Body of pancreas (tissue), 4 donors: Measurements from ENCODE around the gene ITGA4. TPM values are rescaled to one million over a fixed set of nuclear protein-coding genes. Genes with fewer than 3 reads are reported as not detected.

Experiments used
- ATAC-seq: fragments of 150-250 bp; one replicate; pipeline ENCODE4 v1.9.1; 2016
- DNase-seq, 4 donors: peaks; one replicate each; pipeline ENCODE4 v3.0.0-alpha.2; 2019
- H3K27ac ChIP-seq, 4 donors: fragments of 200-600 bp; sonication (generic); 1 replicate in 3 of 4; 2 replicates in 1 of 4; pipeline versions ENCODE4 v1.5.1 to v1.6.1; 2016 to 2019; ENCODE audit warnings: mild to moderate bottlenecking in 1 of 4, mixed read lengths in 1 of 4, moderate library complexity in 1 of 4
- H3K27me3 ChIP-seq, 2 donors: fragments of 200-600 bp; sonication (generic); one replicate each; pipeline ENCODE4 v1.6.0; 2016; ENCODE audit warnings: mild to moderate bottlenecking in 1 of 2
- H3K36me3 ChIP-seq, 2 donors: fragments of 200-600 bp; sonication (generic); replicated peaks in 1 of 2; 2 replicates each; pipeline ENCODE4 v1.5.1; 2016; ENCODE audit warnings: low read depth in 2 of 2; ENCODE audit not compliant: insufficient read depth in 1 of 2
- H3K4me1 ChIP-seq: fragments of 200-600 bp; sonication (generic); one replicate; pipeline ENCODE4 v1.6.0; 2016
- H3K4me3 ChIP-seq, 2 donors: fragments of 200-600 bp; sonication (generic); 1 replicate in 1 of 2; 2 replicates in 1 of 2; pipeline ENCODE4 v1.5.1; 2016 to 2019
- H3K9me3 ChIP-seq, 3 donors: fragments of 200-600 bp; sonication (generic); 1 replicate in 2 of 3; 2 replicates in 1 of 3; pipeline ENCODE4 v1.5.1; 2016
- CTCF ChIP-seq, 7 experiments: fragments of 450-650 bp in 4 of 7; fragments of 200-600 bp in 3 of 7; sonication (generic) in 3 of 7; IDR thresholded peaks; one replicate each; pipeline ENCODE4 v1.5.1; 2016 to 2019; ENCODE audit warnings: antibody characterized with exemption in 7 of 7
- POLR2A ChIP-seq, 3 donors: fragments of 450-650 bp; IDR thresholded peaks; one replicate each; pipeline ENCODE4 v1.6.1; 2016; ENCODE audit warnings: antibody characterized with exemption in 3 of 3, mild to moderate bottlenecking in 2 of 3
- WGBS, 2 donors: methylation state at CpG; one replicate each; pipeline ENCODE4 v1.1.5; 2017; 5-methylcytosine and 5-hydroxymethylcytosine counted together
- intact Hi-C: fragments of 100-400 bp; cut with DNase I; formaldehyde crosslinking; loops from one replicate; pipeline ENCODE4 v1.15.1; 2023
- total RNA-seq, 2 donors: library from RNA; depleted of rRNA; stranded (reverse); fragments of >200 nt; gene quantifications; one replicate each; pipeline ENCODE4 v1.1.0, GENCODE V29; 2016

The ITGA4 gene
- total RNA-seq, 2 donors from 2014 or later = 3.4 to 4.3 TPM

GRCh38 chr2:181570059-181570458 is 112.9 kb downstream of the ITGA4 start:
- ATAC-seq = peak; percentile 50
- TF ChIP-seq POLR2A (IDR thresholded peaks at IDR 0.05) (no peak), CTCF (IDR thresholded peaks at IDR 0.05) (no peak)
- 30 to 46% methylated on average over 2 of the region's 2 CpGs for WGBS, 2 donors

GRCh38 chr2:181570833-181571661 is 113.9 kb downstream of the ITGA4 start:
- Histone ChIP-seq H3K9me3 (no peaks in the 10 kb centered on the region), H3K36me3 (no peaks in the 10 kb centered on the region), H3K27me3 (no peaks in the 10 kb centered on the region), H3K4me1 (no peaks in the 10 kb centered on the region), H3K4me3 (no peak overlapping the region), H3K27ac (no peak overlapping the region)
- WGBS, 2 donors = 59 to 60% methylated on average over 4 of the region's 4 CpGs
- DNase-seq = no peak
- ATAC-seq = no peak
- intact Hi-C loops = loop anchor here (10.0 kb wide), 1 partner anchor 144 kb away; no protein-coding TSS in a partner anchor
- TF ChIP-seq POLR2A (IDR thresholded peaks at IDR 0.05) (no peak), CTCF (IDR thresholded peaks at IDR 0.05) (peak in 5 of 7 experiments; percentile 30 to 37 (median 35))

More at GRCh38 chr2:181570059-181570458, 112.9 kb downstream of the ITGA4 start:
- intact Hi-C loops = loop anchor here (10.0 kb wide), 1 partner anchor 145 kb away; no protein-coding TSS in a partner anchor
- H3K9me3 ChIP-seq = no peaks in the 10 kb centered on the region
- H3K4me1 ChIP-seq = no peaks in the 10 kb centered on the region
- no peak overlapping the region for H3K27ac ChIP-seq
- DNase-seq = peak in 1 of 4 donors; percentile 18
- no peaks in the 10 kb centered on the region for H3K27me3 ChIP-seq
- H3K4me3 ChIP-seq = no peak overlapping the region
- H3K36me3 ChIP-seq = no peaks in the 10 kb centered on the region

DNA sequence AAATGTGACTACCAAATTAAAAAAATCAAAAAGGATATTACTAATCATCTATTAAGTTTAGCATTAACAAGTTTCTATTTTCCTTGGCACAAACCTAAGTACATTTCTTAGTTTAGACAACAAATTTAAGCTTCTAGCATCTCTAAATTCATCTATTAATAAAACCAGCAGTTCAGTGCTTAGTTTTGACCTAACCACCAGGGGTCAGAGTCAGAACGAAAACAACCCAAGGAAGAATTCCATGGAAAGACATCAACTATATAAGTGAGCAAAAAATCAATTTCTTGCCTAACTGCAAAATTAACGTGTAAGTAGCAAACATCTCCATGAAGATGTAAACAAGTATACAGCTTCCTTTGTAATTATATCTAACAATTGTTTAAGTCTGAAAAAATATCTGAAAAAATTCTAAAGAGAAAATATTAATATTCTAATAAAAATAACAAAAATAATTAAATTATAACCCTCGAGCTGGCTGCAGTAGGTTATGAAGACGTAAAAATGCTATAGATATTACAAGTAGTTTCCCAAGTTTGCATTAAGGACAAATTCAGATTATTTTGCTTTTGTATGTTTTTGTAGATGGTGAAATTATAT is 116.1 kb downstream of the ITGA4 start:
- H3K27ac ChIP-seq = no peak overlapping the region
- no peaks in the 10 kb centered on the region for H3K4me1 ChIP-seq
- H3K9me3 ChIP-seq = no peaks in the 10 kb centered on the region
- H3K36me3 ChIP-seq = no peaks in the 10 kb centered on the region
- ATAC-seq (no peak), DNase-seq (no peak)
- 24 to 32% methylated on average over 4 of the region's 4 CpGs for WGBS, 2 donors
- H3K4me3 ChIP-seq = no peak overlapping the region
- intact Hi-C loops = loop anchor here (10.0 kb wide), 1 partner anchor 142 kb away; no protein-coding TSS in a partner anchor
- no peaks in the 10 kb centered on the region for H3K27me3 ChIP-seq
- TF ChIP-seq CTCF (IDR thresholded peaks at IDR 0.05) (peak in 6 of 7 experiments; percentile 26 to 66 (median 50)), POLR2A (IDR thresholded peaks at IDR 0.05) (no peak)

DNA sequence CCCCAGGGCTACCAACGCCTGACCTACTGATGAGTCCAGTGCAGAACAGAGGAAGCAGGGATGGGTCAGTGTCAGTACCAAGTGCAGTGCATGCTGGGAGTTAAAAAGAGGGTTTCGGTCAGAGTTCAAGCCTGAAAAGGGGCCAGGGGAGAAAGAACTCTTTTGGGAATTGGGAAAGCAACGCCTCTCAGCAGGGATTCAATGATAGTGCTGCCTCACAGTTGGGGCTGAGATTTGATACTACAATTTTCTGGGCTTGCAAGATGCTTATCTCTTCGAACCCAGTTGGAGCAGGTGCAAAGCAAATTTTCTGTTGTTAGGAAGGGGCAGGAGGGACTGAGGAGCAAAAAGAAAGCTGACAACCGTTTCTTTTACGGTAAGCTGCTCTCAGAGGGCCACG is 117.1 kb downstream of the ITGA4 start:
- no peak for ATAC-seq
- intact Hi-C loops = loop anchor here (10.0 kb wide), 1 partner anchor 140 kb away; no protein-coding TSS in a partner anchor

More for the DNA sequence above, 117.1 kb downstream of the ITGA4 start:
- no peaks in the 10 kb centered on the region for H3K27me3 ChIP-seq
- H3K36me3 ChIP-seq = no peaks in the 10 kb centered on the region
- DNase-seq = no peak
- H3K27ac ChIP-seq = no peak overlapping the region
- H3K9me3 ChIP-seq = no peaks in the 10 kb centered on the region
- TF ChIP-seq POLR2A (IDR thresholded peaks at IDR 0.05) (no peak), CTCF (IDR thresholded peaks at IDR 0.05) (no peak)
- H3K4me3 ChIP-seq = no peak overlapping the region
- 68 to 75% methylated on average over 7 of the region's 7 CpGs for WGBS, 2 donors
- no peaks in the 10 kb centered on the region for H3K4me1 ChIP-seq
